Epithelial cell of prostate (primary cell): ENCODE results near the gene MED20.

Experiments used
- DNase-seq: peaks from one replicate; pipeline ENCODE4 v3.0.0-alpha.2; 2011; ENCODE audit warnings: low read depth, low spot score
- H3K27ac ChIP-seq: fragments of 450-650 bp; 2 replicates; pipeline ENCODE4 v1.5.1; 2017; ENCODE audit warnings: mild to moderate bottlenecking

Gene MED20

GRCh38 chr6:41859356-41859755 lies 61.6 kb downstream of the MED20 start:
- no peak overlapping the region for H3K27ac ChIP-seq

GRCh38 chr6:41858703-41859102 lies 62.2 kb downstream of the MED20 start:
- no peak for DNase-seq
- no peak overlapping the region for H3K27ac ChIP-seq

More at GRCh38 chr6:41859356-41859755, 61.6 kb downstream of the MED20 start:
- DNase-seq, result no peak
